ENCODE results near the gene BNIP2. TPM values are rescaled to one million over a fixed set of nuclear protein-coding genes. Genes with fewer than 3 reads are reported as not detected.

Gene BNIP2
- total RNA-seq, 1 experiment from 2014 or later: 43.5 TPM

DNA sequence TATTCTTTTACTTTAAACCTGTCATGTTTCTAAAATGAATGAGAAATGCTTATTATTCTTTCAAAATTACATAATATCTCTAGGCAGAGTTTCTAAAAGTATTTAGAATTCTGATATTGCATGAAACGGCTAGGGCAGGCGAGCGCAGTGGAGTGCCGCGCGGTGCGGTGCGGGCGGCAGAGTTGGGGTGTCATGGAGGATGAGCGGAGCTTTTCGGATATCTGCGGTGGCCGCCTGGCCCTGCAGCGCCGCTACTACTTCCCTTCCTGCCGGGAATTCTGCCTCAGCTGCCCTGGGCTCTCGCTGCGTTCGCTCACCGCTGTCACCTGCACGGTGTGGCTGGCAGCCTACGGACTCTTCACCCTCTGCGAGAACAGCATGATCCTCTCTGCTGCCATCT, 12.6 kb downstream of the BNIP2 start:
- no peaks in the 10 kb centered on the region for H3K4me1 ChIP-seq (ENCODE audit: insufficient read depth, low read length)
- Mint-ChIP-seq H3K36me3 (ENCODE audit: insufficient read depth in 1 of 3, low read depth in 3 of 3) (peaks cover 30 to 86% (median 61%) of the 10 kb centered on the region in 3 experiments), H3K27me3 (ENCODE audit: low read depth) (no peaks in the 10 kb centered on the region), H3K4me3 (no peak overlapping the region), H3K27ac (no peak overlapping the region), H3K4me1 (no peaks in the 10 kb centered on the region), H3K9me3 (no peaks in the 10 kb centered on the region)
- H3K79me2 ChIP-seq (ENCODE audit: insufficient read depth, low read length): no peaks in the 10 kb centered on the region
- H3K27me3 ChIP-seq (ENCODE audit: insufficient read depth, low read length): no peaks in the 10 kb centered on the region
- no peak overlapping the region for H4K5ac ChIP-seq (ENCODE audit: insufficient read length, low read depth, low read length)
- no peak overlapping the region for H2BK120ac ChIP-seq (ENCODE audit: low read depth, low read length, poor library complexity, severe bottlenecking)
- no peaks in the 10 kb centered on the region for H3K9me3 ChIP-seq (ENCODE audit: control insufficient read depth, low read depth, low read length)
- H3K18ac ChIP-seq (ENCODE audit: insufficient read length, low read depth, low read length): no peak overlapping the region
- no peak overlapping the region for H3K14ac ChIP-seq (ENCODE audit: insufficient read depth, low read length)
- H3K9ac ChIP-seq (ENCODE audit: extremely low read depth, insufficient read length, low read length): no peak overlapping the region
- H3K23me2 ChIP-seq (ENCODE audit: insufficient read length, low read depth, low read length, poor library complexity, severe bottlenecking): no peaks in the 10 kb centered on the region
- no peak overlapping the region for H3T11ph ChIP-seq (ENCODE audit: low read length)
- no peak for DNase-seq
- no peak overlapping the region for H3K4ac ChIP-seq (ENCODE audit: low read depth, low read length)
- no peak overlapping the region for H3K23ac ChIP-seq (ENCODE audit: insufficient read length, low read depth, low read length)
- H2AK5ac ChIP-seq (ENCODE audit: insufficient read length, low read length): no peak overlapping the region
- H3K56ac ChIP-seq (ENCODE audit: insufficient read length, low read depth, low read length): no peak overlapping the region
- TF ChIP-seq, protein P1, sequence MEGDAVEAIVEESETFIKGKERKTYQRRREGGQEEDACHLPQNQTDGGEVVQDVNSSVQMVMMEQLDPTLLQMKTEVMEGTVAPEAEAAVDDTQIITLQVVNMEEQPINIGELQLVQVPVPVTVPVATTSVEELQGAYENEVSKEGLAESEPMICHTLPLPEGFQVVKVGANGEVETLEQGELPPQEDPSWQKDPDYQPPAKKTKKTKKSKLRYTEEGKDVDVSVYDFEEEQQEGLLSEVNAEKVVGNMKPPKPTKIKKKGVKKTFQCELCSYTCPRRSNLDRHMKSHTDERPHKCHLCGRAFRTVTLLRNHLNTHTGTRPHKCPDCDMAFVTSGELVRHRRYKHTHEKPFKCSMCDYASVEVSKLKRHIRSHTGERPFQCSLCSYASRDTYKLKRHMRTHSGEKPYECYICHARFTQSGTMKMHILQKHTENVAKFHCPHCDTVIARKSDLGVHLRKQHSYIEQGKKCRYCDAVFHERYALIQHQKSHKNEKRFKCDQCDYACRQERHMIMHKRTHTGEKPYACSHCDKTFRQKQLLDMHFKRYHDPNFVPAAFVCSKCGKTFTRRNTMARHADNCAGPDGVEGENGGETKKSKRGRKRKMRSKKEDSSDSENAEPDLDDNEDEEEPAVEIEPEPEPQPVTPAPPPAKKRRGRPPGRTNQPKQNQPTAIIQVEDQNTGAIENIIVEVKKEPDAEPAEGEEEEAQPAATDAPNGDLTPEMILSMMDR (conservative IDR thresholded peaks at IDR 0.05): no peak
- H4K91ac ChIP-seq (ENCODE audit: insufficient read length, low read depth, low read length): no peak overlapping the region
- H2BK15ac ChIP-seq (ENCODE audit: low read depth, low read length): no peak overlapping the region
- no peak overlapping the region for H3K4me2 ChIP-seq (ENCODE audit: insufficient read depth, insufficient read length, low read length)
- no peak overlapping the region for H2BK20ac ChIP-seq (ENCODE audit: low read depth, low read length, poor library complexity, severe bottlenecking)
- no peak overlapping the region for H3K27ac ChIP-seq (ENCODE audit: insufficient read length, low read depth, low read length)
- no peak overlapping the region for H2BK5ac ChIP-seq (ENCODE audit: insufficient read length, low read length)
- WGBS (ENCODE audit: extremely low coverage, insufficient read length, low lambda C conversion rate): no CpG with 5 or more reads among the region's 23 CpGs
- H4K8ac ChIP-seq (replicated peaks; ENCODE audit: insufficient read length, low read depth, low read length): no peak overlapping the region
- peaks cover 4% of the 10 kb centered on the region for H3K79me1 ChIP-seq (ENCODE audit: insufficient read depth, low read depth, low read length, poor library complexity, severe bottlenecking)
- no peaks in the 10 kb centered on the region for H4K20me1 ChIP-seq (ENCODE audit: control insufficient read depth, insufficient read depth, insufficient read length)
- H2AFZ ChIP-seq (ENCODE audit: low read length): no peak overlapping the region
- no peak overlapping the region for H2BK12ac ChIP-seq (ENCODE audit: insufficient read length, low read depth, low read length)
